Mucosa of descending colon (tissue), 3 donors: ENCODE results near the gene JMJD7. TPM values are rescaled to one million over a fixed set of nuclear protein-coding genes. Genes with fewer than 3 reads are reported as not detected.
A peak's percentile ranks its signal among the peaks of the same experiment; 100 is the strongest.

Source experiments
- ATAC-seq: fragments of 200-7000 bp; cut with Tn5 transposase; one replicate; pipeline ENCODE4 v1.9.1; 2020; ENCODE audit warnings: mild to moderate bottlenecking, moderate library complexity
- DNase-seq, 3 donors: peaks; one replicate each; pipeline ENCODE4 v3.0.0-alpha.2; 2020
- H3K36me3 ChIP-seq: fragments of 200-600 bp; one replicate; pipeline ENCODE4 v1.8.0; 2021; ENCODE audit warnings: low read depth, mild to moderate bottlenecking
- H3K4me1 ChIP-seq: fragments of 200-600 bp; one replicate; pipeline ENCODE4 v1.8.0; 2021; ENCODE audit warnings: low read depth, mild to moderate bottlenecking
- H3K4me3 ChIP-seq: fragments of 200-600 bp; one replicate; pipeline ENCODE4 v1.8.0; 2021; ENCODE audit warnings: mild to moderate bottlenecking
- H3K9me3 ChIP-seq: fragments of 200-600 bp; one replicate; pipeline ENCODE4 v1.8.0; 2021; ENCODE audit warnings: mild to moderate bottlenecking
- CTCF ChIP-seq: fragments of 200-600 bp; IDR thresholded peaks from one replicate; pipeline ENCODE4 v1.8.0; 2022; ENCODE audit warnings: antibody characterized with exemption, mild to moderate bottlenecking
- intact Hi-C, 2 donors: fragments of 100-400 bp; cut with DNase I in 1 of 2; cut with micrococcal nuclease in 1 of 2; formaldehyde crosslinking; loops; one replicate each; pipeline versions ENCODE4 v1.11.0 to v1.11.1; 2022; cut with DNase I, micrococcal nuclease
- total RNA-seq, 3 donors: library from RNA; stranded (reverse); fragmentation: NEBNext Ultra II Directional in 2 of 3; extraction: Animal tissue kit (Norgen Biotek cat#: 25700) in 2 of 3; gene quantifications; one replicate each; pipeline versions ENCODE4 v1.2.1 to v1.2.4, GENCODE V29; 2021 to 2023
- donor health status: DM: no; HTN: no; CAD: no; lungs with moderate emphysema.
- donor health status: DM: no; HTN: no; CAD: no.
- donor health status: DM: no; HTN: yes; CAD: no.

JMJD7 gene
- total RNA-seq, 3 donors from 2014 or later, result 9.8 to 15.2 (median 10.8) TPM

- ATAC-seq (no peak), DNase-seq (no peak)
- no peak for TF ChIP-seq CTCF
- Histone ChIP-seq H3K9me3 (no peaks in the 10 kb centered on the region), H3K4me3 (no peak overlapping the region), H3K4me1 (peaks cover 5% of the 10 kb centered on the region), H3K36me3 (no peaks in the 10 kb centered on the region)
- intact Hi-C loops, result no loop called here
These were observed 37.7 kb upstream of the JMJD7 start for GRCh38 chr15:41790169-41790568.

- DNase-seq (no peak), ATAC-seq (peak; percentile 59)
- intact Hi-C loops, result no loop called here
- Histone ChIP-seq H3K4me1 (peaks cover 8% of the 10 kb centered on the region), H3K4me3 (no peak overlapping the region), H3K9me3 (no peaks in the 10 kb centered on the region), H3K36me3 (no peaks in the 10 kb centered on the region)
- no peak for TF ChIP-seq CTCF
These were observed 36.9 kb upstream of the JMJD7 start for GRCh38 chr15:41790756-41791546.

- no peaks in the 10 kb centered on the region for H3K36me3 ChIP-seq
- TF ChIP-seq CTCF, result no peak
- ATAC-seq (peak; percentile 10), DNase-seq (no peak)
- H3K9me3 ChIP-seq, result no peaks in the 10 kb centered on the region
- H3K4me1 ChIP-seq, result peaks cover 8% of the 10 kb centered on the region
- H3K4me3 ChIP-seq, result no peak overlapping the region
- intact Hi-C loops, result no loop called here
These were observed 36.4 kb upstream of the JMJD7 start for GRCh38 chr15:41791547-41791937.

GRCh38 chr15:41792000-41792637 is 35.8 kb upstream of the JMJD7 start:
- no peaks in the 10 kb centered on the region for H3K9me3 ChIP-seq
- H3K36me3 ChIP-seq, result no peaks in the 10 kb centered on the region
- ATAC-seq, result no peak
- DNase-seq, result no peak
- no peak overlapping the region for H3K4me3 ChIP-seq
- H3K4me1 ChIP-seq, result peaks cover 8% of the 10 kb centered on the region
- intact Hi-C loops, result no loop called here
- no peak for TF ChIP-seq CTCF

GRCh38 chr15:41794081-41794480 is 33.8 kb upstream of the JMJD7 start:
- H3K4me1 ChIP-seq, result peaks cover 8% of the 10 kb centered on the region
- no peak for ATAC-seq
- TF ChIP-seq CTCF, result no peak

More at GRCh38 chr15:41794081-41794480, 33.8 kb upstream of the JMJD7 start:
- Histone ChIP-seq H3K9me3 (no peaks in the 10 kb centered on the region), H3K36me3 (no peaks in the 10 kb centered on the region), H3K4me3 (no peak overlapping the region)
- no peak for DNase-seq
- intact Hi-C loops, result no loop called here
